ENCODE data around the gene ATMIN. TPM values are rescaled to one million over a fixed set of nuclear protein-coding genes. Genes with fewer than 3 reads are reported as not detected.

Gene ATMIN
- total RNA-seq, 1 experiment from 2014 or later, result 28.4 TPM

DNA sequence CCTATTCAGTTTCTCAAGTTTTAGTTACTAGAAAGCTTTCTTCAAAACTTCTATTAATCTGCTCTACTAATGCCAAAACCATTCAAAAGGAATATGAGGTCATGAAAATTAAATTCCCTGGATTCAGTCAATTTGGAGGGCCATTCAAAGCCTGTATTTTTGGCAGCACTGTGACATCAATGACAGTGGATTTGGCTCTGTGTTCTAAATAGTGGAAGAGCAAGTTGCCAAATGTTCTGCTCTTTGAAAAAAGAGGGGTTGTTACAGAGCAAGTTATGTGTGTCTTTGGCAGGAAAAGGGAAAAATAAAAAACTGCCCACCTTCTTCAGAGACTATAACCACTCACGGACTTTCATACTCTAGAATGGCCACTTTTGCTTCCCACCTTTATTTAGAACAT is 44.6 kb downstream of the ATMIN start:
- DNase-seq (ENCODE audit: low read depth, low spot score) (no peak), ATAC-seq (no peak)
- Histone ChIP-seq H3K4me3 (ENCODE audit: low read depth in 2 of 2, low read length in 2 of 2) (no peak overlapping the region), H3K4me1 (ENCODE audit: control insufficient read depth, insufficient read depth, low read length) (no peaks in the 10 kb centered on the region; the same call in 1 of the 2 replicates), H3K9me3 (ENCODE audit: control insufficient read depth, insufficient read depth, low read depth, low read length) (no peaks in the 10 kb centered on the region), H3K36me3 (ENCODE audit: control insufficient read depth, insufficient read depth, low read length) (no peaks in the 10 kb centered on the region; the same call in 1 of the 2 replicates), H3K27ac (ENCODE audit: low read length) (no peak overlapping the region), H3K27me3 (ENCODE audit: control insufficient read depth, insufficient read depth, low read length) (no peaks in the 10 kb centered on the region)
- ChIA-PET CTCF (no interaction called here), POLR2A (no interaction called here)
- TF ChIP-seq TCF7L2 (IDR thresholded peaks at IDR 0.05; ENCODE audit: low read depth, low read length) (no peak), SIN3A (IDR thresholded peaks at IDR 0.05; ENCODE audit: borderline replicate concordance, insufficient read depth, low read depth, low read length) (no peak), POLR2AphosphoS5 (IDR thresholded peaks at IDR 0.05; ENCODE audit: low read depth, low read length) (no peak)
- TF ChIP-seq, protein P1, sequence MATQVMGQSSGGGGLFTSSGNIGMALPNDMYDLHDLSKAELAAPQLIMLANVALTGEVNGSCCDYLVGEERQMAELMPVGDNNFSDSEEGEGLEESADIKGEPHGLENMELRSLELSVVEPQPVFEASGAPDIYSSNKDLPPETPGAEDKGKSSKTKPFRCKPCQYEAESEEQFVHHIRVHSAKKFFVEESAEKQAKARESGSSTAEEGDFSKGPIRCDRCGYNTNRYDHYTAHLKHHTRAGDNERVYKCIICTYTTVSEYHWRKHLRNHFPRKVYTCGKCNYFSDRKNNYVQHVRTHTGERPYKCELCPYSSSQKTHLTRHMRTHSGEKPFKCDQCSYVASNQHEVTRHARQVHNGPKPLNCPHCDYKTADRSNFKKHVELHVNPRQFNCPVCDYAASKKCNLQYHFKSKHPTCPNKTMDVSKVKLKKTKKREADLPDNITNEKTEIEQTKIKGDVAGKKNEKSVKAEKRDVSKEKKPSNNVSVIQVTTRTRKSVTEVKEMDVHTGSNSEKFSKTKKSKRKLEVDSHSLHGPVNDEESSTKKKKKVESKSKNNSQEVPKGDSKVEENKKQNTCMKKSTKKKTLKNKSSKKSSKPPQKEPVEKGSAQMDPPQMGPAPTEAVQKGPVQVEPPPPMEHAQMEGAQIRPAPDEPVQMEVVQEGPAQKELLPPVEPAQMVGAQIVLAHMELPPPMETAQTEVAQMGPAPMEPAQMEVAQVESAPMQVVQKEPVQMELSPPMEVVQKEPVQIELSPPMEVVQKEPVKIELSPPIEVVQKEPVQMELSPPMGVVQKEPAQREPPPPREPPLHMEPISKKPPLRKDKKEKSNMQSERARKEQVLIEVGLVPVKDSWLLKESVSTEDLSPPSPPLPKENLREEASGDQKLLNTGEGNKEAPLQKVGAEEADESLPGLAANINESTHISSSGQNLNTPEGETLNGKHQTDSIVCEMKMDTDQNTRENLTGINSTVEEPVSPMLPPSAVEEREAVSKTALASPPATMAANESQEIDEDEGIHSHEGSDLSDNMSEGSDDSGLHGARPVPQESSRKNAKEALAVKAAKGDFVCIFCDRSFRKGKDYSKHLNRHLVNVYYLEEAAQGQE (IDR thresholded peaks at IDR 0.05; ENCODE audit: insufficient read depth in 1 of 2, low read depth in 2 of 2, low read length in 1 of 2), result no peak
- TF ChIP-seq, protein P2, sequence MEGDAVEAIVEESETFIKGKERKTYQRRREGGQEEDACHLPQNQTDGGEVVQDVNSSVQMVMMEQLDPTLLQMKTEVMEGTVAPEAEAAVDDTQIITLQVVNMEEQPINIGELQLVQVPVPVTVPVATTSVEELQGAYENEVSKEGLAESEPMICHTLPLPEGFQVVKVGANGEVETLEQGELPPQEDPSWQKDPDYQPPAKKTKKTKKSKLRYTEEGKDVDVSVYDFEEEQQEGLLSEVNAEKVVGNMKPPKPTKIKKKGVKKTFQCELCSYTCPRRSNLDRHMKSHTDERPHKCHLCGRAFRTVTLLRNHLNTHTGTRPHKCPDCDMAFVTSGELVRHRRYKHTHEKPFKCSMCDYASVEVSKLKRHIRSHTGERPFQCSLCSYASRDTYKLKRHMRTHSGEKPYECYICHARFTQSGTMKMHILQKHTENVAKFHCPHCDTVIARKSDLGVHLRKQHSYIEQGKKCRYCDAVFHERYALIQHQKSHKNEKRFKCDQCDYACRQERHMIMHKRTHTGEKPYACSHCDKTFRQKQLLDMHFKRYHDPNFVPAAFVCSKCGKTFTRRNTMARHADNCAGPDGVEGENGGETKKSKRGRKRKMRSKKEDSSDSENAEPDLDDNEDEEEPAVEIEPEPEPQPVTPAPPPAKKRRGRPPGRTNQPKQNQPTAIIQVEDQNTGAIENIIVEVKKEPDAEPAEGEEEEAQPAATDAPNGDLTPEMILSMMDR (IDR thresholded peaks at IDR 0.05), result no peak
- no TSS peak for BruUV-seq (replicated peaks)
- intact Hi-C loops (cut with micrococcal nuclease; ENCODE audit: unreplicated experiment) (no loop called here), in situ Hi-C loops (cut with HindIII; ENCODE audit: low pct_unique_long_range_greater_than_20kb, low sequenced_read_pairs) (no loop called here)

DNA sequence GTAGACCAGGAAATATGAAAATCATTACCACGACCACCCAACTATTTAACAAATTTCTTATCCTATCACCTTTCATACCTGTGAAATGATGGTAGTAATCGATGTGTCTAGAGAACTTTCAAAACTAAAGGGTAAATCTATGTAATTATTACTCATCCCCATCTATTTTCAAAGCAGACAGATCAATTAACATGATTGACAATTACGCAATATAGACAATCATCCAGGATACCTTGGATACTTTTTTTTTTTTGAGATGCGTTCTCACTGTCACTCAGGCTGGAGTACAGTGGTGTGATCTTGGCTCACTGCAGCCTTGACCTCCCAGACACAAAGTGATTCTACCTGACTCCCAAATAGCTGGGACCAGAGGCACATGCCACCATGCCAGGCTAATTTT is 45.4 kb downstream of the ATMIN start:
- ChIA-PET CTCF (no interaction called here), POLR2A (no interaction called here)
- Histone ChIP-seq H3K9me3 (ENCODE audit: control insufficient read depth, insufficient read depth, low read depth, low read length) (no peaks in the 10 kb centered on the region), H3K27ac (ENCODE audit: low read length) (no peak overlapping the region), H3K4me3 (ENCODE audit: low read depth in 2 of 2, low read length in 2 of 2) (no peak overlapping the region), H3K27me3 (ENCODE audit: control insufficient read depth, insufficient read depth, low read length) (no peaks in the 10 kb centered on the region), H3K36me3 (ENCODE audit: control insufficient read depth, insufficient read depth, low read length) (no peaks in the 10 kb centered on the region; the same call in 1 of the 2 replicates), H3K4me1 (ENCODE audit: control insufficient read depth, insufficient read depth, low read length) (no peaks in the 10 kb centered on the region; the same call in 1 of the 2 replicates)
- in situ Hi-C loops (cut with HindIII; ENCODE audit: low pct_unique_long_range_greater_than_20kb, low sequenced_read_pairs) (no loop called here), intact Hi-C loops (cut with micrococcal nuclease; ENCODE audit: unreplicated experiment) (no loop called here)
- DNase-seq (ENCODE audit: low read depth, low spot score) (no peak), ATAC-seq (no peak)
- TF ChIP-seq SIN3A (IDR thresholded peaks at IDR 0.05; ENCODE audit: borderline replicate concordance, insufficient read depth, low read depth, low read length) (no peak), TCF7L2 (IDR thresholded peaks at IDR 0.05; ENCODE audit: low read depth, low read length) (no peak), POLR2AphosphoS5 (IDR thresholded peaks at IDR 0.05; ENCODE audit: low read depth, low read length) (no peak)
- TF ChIP-seq, protein P2 (IDR thresholded peaks at IDR 0.05), result no peak
- TF ChIP-seq, protein P1 (IDR thresholded peaks at IDR 0.05; ENCODE audit: insufficient read depth in 1 of 2, low read depth in 2 of 2, low read length in 1 of 2), result no peak
- no TSS peak for BruUV-seq (replicated peaks)

Data from Panc1 (cell line).